Superior temporal gyrus (tissue), 1 donor: Measurements from ENCODE around the gene CH25H.

Experiments
- DNase-seq: peaks from one replicate; pipeline ENCODE4 v3.0.0-alpha.2; 2016; ENCODE audit errors: extremely low spot score

The CH25H gene

DNA sequence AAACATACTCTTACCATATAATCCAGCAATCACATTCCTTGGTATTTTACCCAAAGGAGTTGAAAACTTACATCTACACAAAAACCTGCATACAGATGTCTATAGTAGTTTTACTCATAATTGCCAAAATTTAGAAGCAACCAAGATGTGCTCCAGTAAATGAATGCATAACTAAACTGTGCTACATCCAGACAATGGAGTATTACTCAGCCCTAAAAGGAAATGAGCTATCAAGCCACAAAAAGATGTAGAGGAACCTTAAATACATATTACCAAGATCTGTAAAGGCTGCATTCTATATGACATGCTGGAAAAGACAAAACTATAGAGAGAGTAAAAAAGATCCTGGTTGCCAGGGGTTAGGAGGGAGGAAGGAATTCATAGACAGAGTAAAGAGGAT is 21.8 kb upstream of the CH25H start:
- DNase-seq, result no peak

DNA sequence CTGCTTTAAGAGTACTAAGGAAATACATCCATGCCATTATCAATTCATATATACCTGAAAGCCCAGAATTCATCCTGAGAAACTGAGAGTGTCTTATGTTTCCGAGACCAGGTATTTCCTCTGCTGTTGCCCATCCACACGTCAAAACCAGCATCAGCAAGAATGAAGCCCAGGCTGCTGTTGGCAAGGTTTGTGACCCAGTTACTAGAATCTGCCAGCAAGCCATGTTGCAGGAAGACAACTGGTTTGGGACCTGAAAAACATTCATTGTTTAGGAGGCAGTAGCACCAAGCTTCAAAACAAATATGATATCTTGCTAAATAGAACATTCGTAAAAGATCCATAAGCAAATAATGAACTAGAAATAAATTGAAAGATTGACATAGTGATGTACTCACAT is 21.0 kb upstream of the CH25H start:
- no peak for DNase-seq

DNA sequence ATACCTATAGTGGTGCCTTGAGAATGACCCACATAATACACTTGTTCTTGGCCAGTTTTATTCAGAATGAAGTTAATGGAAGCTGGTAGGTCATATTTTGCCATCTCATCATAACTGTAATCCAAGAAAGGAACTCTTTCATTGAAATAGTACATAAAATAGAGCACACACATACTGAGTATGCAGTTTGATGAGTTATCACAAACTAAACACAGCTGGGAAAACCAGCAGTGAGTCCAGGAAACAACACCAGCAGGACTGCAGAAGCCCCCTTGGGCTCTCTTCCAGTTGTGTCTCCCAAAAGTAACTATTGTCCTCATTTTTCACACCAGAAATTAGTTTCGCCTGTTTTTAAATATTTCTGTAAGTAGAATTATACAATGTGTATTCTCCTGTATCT is 19.8 kb upstream of the CH25H start:
- no peak for DNase-seq

DNA sequence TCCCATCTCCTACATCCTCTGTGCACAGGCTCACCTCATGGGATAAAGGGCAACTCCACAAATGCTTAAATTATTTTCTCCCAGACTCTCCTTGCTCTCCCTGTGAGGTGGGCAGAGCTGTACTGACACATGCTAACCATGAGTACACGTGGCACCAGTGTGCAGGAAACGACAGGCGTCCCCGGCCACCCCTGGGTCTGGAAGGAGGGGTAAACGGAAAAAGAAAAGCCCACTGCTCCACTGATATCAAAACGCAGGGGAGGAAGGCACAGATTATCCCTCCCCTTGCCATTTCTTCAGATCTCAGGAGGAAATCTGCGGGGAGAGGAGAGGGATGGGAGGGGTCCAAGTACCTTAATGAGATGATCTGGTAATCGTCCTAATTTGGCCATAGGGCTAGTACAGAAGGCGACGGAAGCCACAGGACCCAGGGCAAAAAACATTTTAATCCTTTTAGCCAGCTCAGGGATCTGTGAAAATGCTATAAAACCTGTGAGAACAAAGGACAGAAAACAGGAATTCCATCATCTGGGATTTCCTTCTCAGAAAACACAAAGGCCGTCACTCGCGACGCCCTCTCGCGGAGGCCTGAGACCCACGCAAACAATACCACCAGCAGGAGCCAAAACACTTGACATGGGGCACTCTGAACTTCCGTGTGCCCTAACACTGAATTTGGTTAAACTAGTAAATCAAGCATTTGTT is 17.8 kb upstream of the CH25H start:
- peak; percentile 80 for DNase-seq

GRCh38 chr10:89221919-89222318 is 14.8 kb upstream of the CH25H start:
- DNase-seq, result no peak

DNA sequence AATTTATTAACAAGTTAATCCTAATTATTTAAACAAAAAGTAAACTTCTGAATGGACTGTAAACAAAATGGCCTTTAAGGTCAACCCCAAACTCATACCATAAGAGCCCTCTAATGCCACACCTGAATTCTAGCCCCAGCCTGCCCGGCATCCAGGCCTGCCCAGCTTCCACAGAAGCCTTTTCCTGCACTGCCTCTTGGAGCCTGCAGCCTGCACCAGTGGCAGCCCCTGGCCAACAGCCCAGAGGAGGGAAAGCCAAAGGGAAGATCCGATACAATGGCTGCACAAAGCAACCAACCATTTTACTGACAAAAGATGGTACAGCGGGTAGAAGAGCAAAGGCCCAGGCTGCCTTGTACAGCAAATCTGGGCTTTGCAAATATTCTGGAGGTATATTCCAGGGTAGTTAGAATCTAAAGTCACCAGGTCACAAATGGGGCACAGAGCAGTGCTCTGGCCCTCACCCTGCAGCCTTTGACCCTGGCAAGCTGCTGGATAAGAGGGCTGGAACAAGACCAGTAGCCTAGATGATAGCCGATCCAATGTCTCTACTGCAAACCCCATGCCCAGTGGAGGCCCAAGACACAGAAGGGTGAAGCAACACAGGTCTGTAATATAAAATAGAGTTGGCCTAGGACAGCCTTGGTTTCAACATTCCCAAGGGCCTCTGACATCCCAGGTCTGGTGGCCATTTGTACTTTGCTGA is 12.5 kb upstream of the CH25H start:
- DNase-seq, result peak; percentile 74

DNA sequence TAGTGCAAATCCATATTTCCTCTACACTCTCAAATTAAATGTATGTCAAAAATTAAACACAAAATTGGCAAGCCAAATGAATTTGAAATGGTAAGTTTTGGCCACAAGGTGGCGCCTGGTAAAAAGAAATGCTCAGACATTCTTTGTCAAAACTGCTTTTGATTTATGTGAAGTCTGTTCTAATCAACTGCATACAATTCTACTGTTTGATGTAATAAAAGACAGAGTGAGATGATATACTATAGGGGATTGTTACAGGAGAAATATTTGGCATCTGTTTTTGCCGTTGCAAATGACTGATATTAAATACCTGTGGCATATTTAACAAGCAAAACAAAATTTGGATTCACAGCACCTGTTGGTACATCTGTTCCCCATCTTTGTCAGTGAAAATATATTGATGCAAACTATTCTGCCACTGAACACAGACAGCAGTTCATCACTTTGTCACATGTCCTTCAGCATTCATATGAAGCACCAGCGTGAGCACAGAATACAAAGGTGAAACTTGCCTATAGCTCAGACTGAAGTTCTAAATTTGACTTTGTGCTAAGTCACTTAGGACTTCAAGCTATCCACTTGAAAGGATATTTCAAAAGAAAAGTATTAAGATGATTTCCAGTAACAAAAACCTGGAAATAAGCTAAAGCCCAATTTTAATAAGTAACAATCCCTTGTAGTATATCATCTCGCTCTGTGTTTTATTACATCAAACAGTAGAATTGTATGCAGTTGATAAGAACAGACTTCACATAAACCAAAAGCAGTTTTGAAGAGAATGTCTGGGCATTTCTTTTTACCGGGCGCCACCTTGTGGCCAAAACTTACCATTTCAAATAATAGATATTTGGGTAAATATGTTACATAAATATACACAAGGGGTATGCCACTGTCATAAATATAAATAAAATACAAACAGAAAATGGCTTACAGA is 10.2 kb upstream of the CH25H start:
- peak; percentile 98 for DNase-seq

DNA sequence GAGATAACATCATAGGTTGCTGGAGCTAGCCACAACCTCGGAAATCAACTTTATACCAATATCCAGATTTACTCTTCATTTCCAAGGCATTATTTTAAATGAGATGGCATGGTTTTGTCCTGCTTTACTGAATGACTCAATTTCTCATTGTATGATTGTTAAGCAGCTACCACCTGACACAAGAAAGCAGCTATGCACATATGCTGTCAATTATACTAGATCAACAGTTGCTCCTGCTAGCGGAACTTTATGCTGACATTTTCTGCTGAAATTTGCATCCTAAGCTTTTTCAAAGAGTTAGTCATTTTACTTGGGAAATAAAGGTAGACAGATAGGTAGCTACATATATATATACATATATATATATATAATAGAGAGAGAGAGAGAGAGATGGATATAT is 8.9 kb upstream of the CH25H start:
- DNase-seq, result no peak

DNA sequence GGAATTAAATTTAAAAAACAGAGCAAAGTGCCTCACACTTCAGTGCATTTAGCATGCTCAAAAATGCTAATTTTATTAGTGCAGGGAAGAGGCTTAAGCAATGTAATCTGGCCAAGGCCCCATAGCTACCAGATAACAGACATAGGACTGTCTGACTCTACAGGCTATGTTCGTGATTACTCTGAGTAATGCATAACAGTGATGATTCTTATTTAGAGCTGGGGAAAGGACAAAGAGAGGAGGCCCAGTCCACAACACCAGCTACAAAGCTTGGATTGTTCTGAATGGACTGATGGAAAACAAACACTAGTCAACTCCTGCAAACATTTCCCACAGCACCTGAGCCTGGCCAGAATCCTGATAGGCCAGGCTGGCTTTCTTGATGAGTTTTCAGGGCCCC is 8.4 kb upstream of the CH25H start:
- peak; percentile 86 for DNase-seq

GRCh38 chr10:89214566-89215165 is 7.5 kb upstream of the CH25H start:
- DNase-seq, result peak; percentile 51

GRCh38 chr10:89213191-89213808 is 6.2 kb upstream of the CH25H start:
- peak; percentile 87 for DNase-seq

GRCh38 chr10:89210794-89211425 is 3.8 kb upstream of the CH25H start:
- no peak for DNase-seq

DNA sequence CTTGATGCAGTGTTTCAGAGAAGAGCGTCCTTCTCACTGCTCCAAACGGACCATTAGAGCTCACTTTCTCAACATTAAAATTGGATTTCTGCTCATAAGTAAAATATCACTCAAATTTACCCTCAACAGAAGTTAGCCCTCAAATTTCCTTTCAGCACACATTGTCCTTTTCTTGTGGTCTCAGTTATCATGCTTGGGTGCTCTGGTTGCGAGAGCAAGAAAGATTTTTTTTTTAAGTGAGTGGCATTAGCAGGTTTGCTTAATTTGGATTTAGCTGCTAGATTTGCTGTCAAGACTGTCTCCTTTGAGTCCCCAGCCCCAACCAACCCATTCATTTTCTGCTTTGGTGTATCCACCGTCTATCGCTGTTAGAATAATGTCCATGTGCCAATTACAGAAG is 2.6 kb upstream of the CH25H start:
- no peak for DNase-seq

- DNase-seq, result peak; percentile 40
Observed at GRCh38 chr10:89207801-89208551, 859 bp upstream of the CH25H start.

DNA sequence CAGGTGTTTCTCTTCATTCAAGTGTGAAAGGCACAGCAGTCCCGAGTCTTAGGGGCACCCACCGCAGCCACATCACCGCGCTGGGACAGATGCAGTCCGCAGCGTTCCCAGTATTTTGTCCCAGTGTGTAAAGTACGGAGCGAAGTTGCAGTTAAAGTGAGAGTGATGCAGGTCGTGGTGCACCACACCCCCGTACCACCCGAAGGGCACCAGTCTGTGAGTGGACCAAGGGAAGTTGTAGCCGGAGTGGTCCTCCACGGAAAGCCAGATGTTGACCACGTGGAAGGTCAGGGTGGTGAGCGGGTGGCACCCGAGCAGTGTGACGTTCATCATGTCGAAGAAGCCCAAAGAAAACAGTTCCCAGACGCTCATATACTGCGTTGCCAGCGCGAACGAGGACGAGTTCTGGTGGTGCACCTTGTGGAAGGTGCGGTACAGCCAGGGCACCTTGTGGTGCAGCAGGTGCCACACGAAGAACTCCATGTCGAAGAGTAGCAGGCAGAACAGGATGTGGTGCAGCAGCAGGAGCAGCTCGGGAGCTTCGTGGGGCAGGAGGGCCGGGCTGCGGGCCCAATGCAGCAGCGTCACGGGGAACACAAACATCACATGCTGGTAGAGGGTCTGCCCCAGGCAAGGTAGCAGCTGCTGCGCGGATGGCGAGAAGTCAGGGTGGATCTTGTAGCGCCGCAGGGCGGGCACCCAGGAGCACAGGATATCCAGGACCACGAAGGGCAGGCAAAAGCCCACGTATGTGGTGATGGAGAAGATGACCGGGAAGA is 526 bp downstream of the CH25H start:
- DNase-seq, result no peak

GRCh38 chr10:89204621-89205185 is 2.4 kb downstream of the CH25H start:
- DNase-seq, result peak; percentile 12

- no peak for DNase-seq
Observed at GRCh38 chr10:89203237-89203636, 3.9 kb downstream of the CH25H start.

GRCh38 chr10:89202033-89202425 is 5.1 kb downstream of the CH25H start:
- DNase-seq, result no peak

- DNase-seq, result no peak
Observed at GRCh38 chr10:89201345-89202032, 5.6 kb downstream of the CH25H start.
